Fibroblast of the conjunctiva (primary cell): ENCODE measurements around the gene FAM237B.

ENCODE experiments used
- DNase-seq: peaks from one replicate; pipeline ENCODE4 v3.0.0-alpha.2; 2010; ENCODE audit warnings: low read depth

FAM237B gene

GRCh38 chr7:90290244-90291113 lies 30.6 kb downstream of the FAM237B start:
- no peak for DNase-seq

DNA sequence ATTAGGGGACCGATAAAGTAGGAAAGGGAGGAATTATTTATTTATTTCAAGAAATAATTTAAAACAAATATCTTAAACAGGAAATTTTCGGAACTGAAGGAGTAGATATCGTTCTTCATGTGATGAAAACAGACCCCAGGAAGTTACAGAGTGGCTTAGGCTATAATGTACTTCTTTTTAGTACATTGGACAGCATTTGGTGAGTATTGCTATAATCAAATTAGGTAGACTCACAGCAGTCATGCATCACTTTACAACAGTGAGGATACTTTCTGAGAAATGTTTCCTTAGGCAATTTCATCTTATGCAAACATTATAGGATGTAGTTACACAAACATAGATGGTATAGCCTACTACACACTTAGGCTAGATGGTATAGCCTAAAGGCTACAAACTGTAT lies 33.0 kb downstream of the FAM237B start:
- DNase-seq = no peak

DNA sequence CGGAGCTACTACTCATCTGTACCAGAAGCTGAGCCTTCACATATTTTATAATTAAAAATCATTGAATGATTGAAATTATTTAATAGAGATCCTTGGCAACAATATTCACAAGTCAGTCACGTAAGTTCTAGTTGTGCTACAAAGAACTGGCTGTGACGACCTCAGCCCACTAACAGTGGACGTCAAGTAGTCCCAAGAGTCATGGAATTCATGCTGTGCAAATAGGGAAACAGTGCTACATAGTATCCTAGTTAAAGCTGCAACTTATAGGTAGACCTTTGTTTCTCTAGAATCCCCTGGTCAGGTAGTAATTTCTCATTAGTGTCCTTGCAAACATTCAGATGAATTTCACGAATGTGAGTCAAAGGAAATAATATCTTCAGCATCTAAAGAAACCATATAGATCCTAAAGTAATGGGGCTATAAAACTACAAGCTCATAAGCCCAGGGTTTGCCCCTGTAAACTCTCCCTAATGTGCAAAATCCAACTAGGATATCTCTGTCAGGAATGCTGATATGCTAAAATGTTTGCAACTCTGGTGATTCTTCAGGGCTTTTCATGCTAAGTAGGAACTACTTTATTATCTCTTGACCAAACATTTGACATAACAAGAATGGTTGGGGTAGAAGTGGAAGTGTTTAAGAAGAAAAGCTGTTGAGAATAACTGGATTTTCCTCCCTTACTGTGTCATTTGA lies 44.9 kb downstream of the FAM237B start:
- DNase-seq = no peak

GRCh38 chr7:90274161-90274560 lies 46.9 kb downstream of the FAM237B start:
- no peak for DNase-seq

GRCh38 chr7:90272242-90272641 lies 48.9 kb downstream of the FAM237B start:
- DNase-seq = no peak

GRCh38 chr7:90271753-90272152 lies 49.4 kb downstream of the FAM237B start:
- peak; percentile 47 for DNase-seq

DNA sequence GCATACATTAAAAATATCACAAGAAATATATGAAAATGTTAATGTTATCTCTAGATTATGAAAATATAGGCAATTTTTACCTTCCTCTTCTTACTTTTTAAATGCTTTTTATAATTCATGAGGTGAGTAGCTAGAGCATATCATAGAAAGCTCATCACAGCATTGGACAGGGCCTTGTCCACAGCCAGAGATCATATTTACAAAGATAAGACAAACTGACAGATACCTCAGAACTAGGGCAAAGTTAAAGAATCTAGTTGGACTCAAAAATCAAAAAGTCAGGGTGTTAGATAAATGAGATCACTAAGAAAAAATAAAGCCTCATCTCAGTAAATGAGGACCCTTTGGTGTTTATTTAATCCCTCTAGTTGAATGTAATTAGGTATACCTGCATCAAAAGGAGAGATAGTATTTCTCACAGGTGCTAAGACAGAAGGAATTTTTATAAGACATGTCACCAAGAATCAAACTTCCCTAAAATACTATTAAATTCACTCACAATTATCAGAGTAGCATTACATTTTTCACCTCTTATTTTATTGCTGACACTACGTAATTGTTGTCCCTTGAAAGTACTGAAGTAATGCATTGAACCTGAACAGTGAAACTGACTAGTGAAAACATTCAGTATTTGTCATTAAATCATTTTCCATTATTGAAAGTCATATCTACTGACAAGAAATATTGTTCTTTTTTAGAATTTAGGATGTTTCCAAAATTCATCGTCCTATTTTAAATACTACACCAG lies 50.5 kb downstream of the FAM237B start:
- DNase-seq = no peak

DNA sequence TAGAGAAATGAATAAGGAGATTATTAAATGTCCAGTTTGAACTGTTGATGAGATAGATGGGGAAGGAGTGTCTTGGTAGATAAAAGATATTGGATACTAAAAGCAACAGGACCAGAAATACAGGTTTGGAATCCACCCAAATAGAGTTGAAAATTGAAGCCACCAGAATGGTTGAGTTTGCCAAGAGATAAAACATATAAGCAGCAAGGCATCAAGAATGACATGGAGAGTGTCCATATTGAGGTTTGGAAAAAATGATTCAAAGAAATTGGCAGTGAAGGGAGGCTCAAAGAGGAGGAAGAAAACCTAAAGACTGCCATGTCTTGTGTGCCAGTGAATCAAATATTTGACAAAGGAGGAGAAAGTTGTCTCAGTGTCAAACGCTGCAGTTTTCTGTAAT lies 51.9 kb downstream of the FAM237B start:
- no peak for DNase-seq

DNA sequence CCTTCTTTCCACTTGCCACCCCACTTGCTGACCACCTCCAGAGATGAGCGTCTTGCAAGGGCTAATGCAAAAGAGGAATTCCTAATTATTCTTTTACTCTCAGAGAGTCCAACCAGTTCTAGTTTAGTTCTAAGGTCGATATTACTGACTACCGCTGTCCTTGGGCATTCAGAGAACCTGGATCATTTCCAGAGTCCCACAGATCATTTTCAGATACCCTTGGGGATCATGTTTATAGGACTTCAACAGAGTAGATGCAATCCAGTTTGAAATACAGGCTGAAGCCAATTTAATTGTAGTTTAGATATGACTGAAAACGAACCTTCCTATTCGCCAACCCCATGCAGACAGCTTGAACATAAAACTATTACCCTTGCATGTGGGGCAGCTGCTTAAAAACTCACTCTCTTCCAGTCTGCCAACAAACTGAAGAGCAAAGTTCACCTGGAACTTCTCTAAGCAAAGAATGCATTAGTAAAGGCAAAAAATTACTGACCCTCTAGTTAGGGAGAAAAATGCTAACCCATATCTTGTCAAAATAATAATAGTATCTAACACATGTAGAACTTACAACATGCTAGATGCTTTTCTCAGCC lies 53.7 kb downstream of the FAM237B start:
- DNase-seq = no peak

DNA sequence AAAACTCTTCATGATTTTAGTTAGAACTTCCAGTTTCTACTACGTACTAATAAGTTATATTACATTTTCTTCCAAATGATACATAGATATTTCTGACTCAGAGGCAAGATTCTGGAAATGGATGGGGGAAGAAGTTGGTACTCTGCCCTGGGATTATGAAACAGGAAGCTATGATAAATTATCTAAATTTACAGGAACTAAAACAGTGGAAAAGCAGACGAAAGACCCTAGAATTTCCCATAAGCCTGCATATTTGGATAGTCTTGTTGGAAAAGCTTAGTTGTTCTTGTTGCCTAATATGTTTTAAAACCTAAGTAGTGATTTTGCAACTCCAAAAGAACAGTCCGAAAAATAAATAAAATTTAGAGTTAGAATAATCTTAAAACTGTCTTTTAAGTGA lies 54.3 kb downstream of the FAM237B start:
- peak; percentile 42 for DNase-seq
